Measurements from ENCODE around the gene TTLL11.

Gene TTLL11

DNA sequence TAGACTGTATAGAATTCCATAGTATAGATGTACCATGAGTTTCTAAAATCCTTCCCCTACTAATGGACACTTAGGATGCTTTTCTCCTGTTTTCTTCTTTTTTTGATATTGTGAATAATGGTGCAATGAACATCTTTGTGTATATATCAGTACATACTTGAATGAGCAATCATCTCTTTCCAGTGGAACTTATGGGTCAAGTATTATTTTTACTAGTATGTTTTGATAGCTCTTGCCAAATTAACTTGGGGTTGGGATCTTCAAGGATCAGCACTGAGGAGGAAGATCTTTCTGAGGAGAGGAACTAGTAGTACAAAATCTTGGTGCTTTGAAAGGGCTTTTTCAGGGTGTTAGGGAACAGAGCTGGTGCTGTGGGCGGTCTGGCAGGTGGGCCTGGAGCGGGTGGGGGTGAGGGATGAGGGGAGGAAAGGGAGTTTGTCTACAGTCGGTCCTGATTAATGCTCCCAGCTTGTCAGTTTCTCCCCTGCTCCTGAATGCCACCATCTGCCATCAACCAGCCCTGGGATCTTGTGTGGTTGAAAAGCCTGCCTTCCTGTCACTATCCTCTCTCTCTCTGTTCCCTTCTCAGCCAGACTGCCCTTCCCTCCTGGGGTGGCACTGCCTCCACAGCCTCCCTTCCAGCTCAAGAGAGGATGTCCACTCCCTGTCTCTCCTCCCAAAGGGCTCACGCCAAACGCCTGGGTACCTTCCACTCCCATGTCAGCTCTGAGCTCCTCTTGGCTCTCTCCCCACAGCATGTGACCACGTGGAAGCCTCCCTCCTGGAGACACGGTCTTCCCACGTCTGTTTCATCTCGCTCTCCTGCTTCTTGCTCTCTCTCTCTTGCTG is 255.8 kb downstream of the TTLL11 start:
- no peak for TF ChIP-seq TAF1 (IDR thresholded peaks at IDR 0.05; ENCODE audit: low read depth, low read length)
- no peak for TF ChIP-seq SPI1 (IDR thresholded peaks at IDR 0.05; ENCODE audit: low read depth, low read length)
- TF ChIP-seq POLR2A (IDR thresholded peaks at IDR 0.05; ENCODE audit: low read depth, low read length) = no peak
- TF ChIP-seq POLR2AphosphoS5 (IDR thresholded peaks at IDR 0.05; ENCODE audit: low read depth, low read length) = no peak
- no peak for TF ChIP-seq PAX5 (IDR thresholded peaks at IDR 0.05; ENCODE audit: insufficient read depth, low read length, severe bottlenecking)
- TF ChIP-seq POU2F2 (IDR thresholded peaks at IDR 0.05; ENCODE audit: low read depth, low read length) = no peak
- DNase-seq (ENCODE audit: insufficient read length, low spot score) (no peak), FAIRE-seq (no peak)

DNA sequence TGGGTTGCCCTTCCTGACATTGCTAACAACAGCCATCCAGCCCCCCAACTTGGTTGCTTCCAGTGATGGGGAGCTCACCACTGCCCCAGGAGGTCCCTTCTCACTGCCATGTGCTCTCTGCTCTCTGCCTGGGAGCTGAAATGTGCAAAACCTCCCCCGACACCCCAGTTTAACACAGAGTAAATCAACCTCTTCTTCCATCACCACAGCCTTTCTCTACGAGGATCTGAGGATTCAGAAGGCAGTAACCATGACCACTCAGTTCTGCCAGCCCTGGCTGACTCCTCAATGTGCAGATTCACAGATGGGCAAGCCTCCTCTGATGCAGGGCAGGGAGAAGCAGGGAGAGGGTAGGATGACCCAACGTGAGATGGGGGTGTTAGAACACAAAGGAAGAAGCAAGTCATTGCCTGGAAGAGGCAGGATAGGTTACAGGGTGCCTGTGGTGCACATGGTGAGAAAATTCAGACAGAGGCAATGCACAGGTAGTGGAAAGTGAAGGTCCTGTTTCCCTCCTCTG is 256.7 kb downstream of the TTLL11 start:
- no peak for FAIRE-seq
- DNase-seq (ENCODE audit: insufficient read length, low spot score) = no peak
- TF ChIP-seq POLR2AphosphoS5 (IDR thresholded peaks at IDR 0.05; ENCODE audit: low read depth, low read length) = no peak
- TF ChIP-seq PAX5 (IDR thresholded peaks at IDR 0.05; ENCODE audit: insufficient read depth, low read length, severe bottlenecking) = no peak
- TF ChIP-seq POU2F2 (IDR thresholded peaks at IDR 0.05; ENCODE audit: low read depth, low read length) = no peak
- TF ChIP-seq SPI1 (IDR thresholded peaks at IDR 0.05; ENCODE audit: low read depth, low read length) = no peak
- TF ChIP-seq POLR2A (IDR thresholded peaks at IDR 0.05; ENCODE audit: low read depth, low read length) = no peak
- no peak for TF ChIP-seq TAF1 (IDR thresholded peaks at IDR 0.05; ENCODE audit: low read depth, low read length)

DNA sequence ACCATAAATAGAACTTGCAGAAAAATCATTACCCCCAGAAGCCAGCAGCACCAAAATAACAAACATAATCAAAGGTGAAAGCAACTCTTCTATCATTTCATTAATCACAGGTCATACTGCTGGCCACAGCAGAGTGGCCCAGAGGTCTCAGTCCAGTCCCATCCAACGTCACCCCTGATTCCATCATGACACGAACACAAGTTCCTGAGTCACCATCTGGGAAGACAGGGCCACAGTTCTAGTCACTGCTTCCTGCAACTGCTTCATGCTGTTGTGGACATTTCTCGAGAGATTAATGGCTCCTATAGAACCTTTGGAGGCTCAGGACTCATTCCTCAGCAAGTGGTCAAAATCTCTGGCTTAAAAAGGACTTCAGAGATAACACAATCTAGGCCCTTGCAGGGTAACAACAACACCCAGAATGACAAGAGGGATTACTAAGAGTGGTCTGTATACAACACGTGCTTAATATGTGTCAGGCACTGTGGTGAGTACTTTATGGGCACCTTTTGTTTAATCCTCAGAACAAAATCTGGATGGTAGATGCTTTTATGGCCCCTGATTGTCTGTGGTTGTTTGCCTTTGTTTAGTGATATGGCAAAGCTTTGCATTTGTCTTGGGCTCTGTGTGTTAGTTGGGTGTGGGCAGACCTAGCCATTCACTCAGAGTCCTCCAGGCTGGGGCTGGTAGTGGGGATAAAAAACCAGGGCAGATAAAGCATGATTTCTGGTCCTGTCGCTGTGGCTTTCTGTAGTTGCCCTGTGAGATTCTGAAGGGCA is 257.3 kb downstream of the TTLL11 start:
- DNase-seq (ENCODE audit: insufficient read length, low spot score) = no peak
- FAIRE-seq = no peak
- no peak for TF ChIP-seq POLR2AphosphoS5 (IDR thresholded peaks at IDR 0.05; ENCODE audit: low read depth, low read length)
- TF ChIP-seq POLR2A (IDR thresholded peaks at IDR 0.05; ENCODE audit: low read depth, low read length) = no peak
- no peak for TF ChIP-seq SPI1 (IDR thresholded peaks at IDR 0.05; ENCODE audit: low read depth, low read length)
- no peak for TF ChIP-seq PAX5 (IDR thresholded peaks at IDR 0.05; ENCODE audit: insufficient read depth, low read length, severe bottlenecking)
- no peak for TF ChIP-seq TAF1 (IDR thresholded peaks at IDR 0.05; ENCODE audit: low read depth, low read length)
- no peak for TF ChIP-seq POU2F2 (IDR thresholded peaks at IDR 0.05; ENCODE audit: low read depth, low read length)

DNA sequence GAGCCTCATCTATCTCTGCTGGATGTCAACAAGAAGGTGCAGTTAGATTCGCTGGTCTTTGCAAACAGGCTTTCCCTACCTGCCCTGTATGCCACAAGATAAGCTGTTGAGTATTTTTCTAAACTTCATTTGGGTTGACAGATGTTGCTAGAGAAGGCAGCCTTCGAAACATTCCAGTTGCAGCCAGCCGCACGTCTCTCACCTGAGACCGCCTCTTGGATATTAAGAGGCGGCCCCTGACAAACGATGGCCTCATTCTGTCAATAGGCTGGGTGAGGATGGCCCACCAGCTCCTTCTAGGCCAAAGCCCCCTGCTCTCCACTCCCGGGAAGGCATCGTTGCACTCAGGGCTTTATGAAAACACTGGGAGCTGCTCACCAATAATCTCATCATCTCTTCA is 260.0 kb downstream of the TTLL11 start:
- no peak for TF ChIP-seq POLR2A (IDR thresholded peaks at IDR 0.05; ENCODE audit: low read depth, low read length)
- TF ChIP-seq TAF1 (IDR thresholded peaks at IDR 0.05; ENCODE audit: low read depth, low read length) = no peak
- no peak for TF ChIP-seq SPI1 (IDR thresholded peaks at IDR 0.05; ENCODE audit: low read depth, low read length)
- no peak for TF ChIP-seq POU2F2 (IDR thresholded peaks at IDR 0.05; ENCODE audit: low read depth, low read length)
- no peak for TF ChIP-seq POLR2AphosphoS5 (IDR thresholded peaks at IDR 0.05; ENCODE audit: low read depth, low read length)
- TF ChIP-seq PAX5 (IDR thresholded peaks at IDR 0.05; ENCODE audit: insufficient read depth, low read length, severe bottlenecking) = no peak
- DNase-seq (ENCODE audit: insufficient read length, low spot score) (no peak), FAIRE-seq (no peak)

DNA sequence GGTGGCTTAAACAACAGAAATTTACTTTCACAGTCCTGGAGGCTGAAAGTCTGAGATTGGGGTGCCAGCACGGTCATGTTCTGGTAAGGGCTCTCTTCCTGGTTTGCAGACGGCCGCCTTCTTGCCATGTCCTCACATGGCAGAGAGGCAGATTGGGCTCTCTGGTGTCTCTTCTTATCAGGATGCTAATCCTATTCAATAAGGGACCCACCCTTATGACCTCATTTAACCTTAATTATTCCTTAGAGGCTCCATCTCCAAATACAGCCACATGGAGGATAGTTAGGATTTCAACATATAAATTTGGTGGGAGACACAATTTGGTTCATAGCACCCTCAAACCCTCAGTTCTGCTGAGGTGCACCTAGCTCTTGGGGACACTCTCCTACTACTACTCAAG is 261.2 kb downstream of the TTLL11 start:
- DNase-seq (ENCODE audit: insufficient read length, low spot score) (no peak), FAIRE-seq (no peak)
- TF ChIP-seq POLR2A (IDR thresholded peaks at IDR 0.05; ENCODE audit: low read depth, low read length) = no peak
- no peak for TF ChIP-seq TAF1 (IDR thresholded peaks at IDR 0.05; ENCODE audit: low read depth, low read length)
- TF ChIP-seq PAX5 (IDR thresholded peaks at IDR 0.05; ENCODE audit: insufficient read depth, low read length, severe bottlenecking) = no peak
- TF ChIP-seq POLR2AphosphoS5 (IDR thresholded peaks at IDR 0.05; ENCODE audit: low read depth, low read length) = no peak
- no peak for TF ChIP-seq POU2F2 (IDR thresholded peaks at IDR 0.05; ENCODE audit: low read depth, low read length)
- TF ChIP-seq SPI1 (IDR thresholded peaks at IDR 0.05; ENCODE audit: low read depth, low read length) = no peak

DNA sequence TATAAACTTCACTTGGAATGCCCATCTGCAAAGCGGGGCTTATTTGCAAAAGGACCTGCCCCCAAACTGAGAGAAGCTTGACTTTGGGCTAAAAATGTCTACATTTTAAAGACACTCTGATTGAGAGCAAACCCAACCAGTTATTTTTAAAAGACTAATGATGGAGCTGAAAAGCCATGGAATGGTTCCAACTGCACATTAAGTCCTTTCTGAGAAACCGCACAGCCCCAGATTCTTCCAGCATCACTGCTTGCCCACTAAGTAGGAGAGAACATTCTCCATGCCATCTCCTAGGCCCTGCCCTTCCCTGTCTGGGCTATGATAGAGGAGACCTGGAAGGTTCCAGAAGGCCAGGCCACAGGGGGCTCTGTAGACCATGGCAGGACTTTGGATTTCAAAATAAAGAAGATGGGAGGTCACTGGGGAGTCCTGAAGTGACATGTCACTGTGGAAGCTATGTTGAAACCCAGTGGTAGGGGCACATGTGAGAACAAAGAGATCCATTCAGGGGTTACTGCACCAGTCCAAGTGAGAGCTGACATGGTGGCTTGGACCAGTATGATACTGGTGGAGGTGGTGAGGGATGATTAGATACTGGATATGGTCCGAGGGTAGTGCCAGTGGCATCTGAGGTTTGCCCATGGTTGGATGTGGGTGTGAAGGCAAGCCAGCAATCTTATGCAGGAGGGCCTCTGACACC is 262.5 kb downstream of the TTLL11 start:
- no peak for DNase-seq (ENCODE audit: insufficient read length, low spot score)
- FAIRE-seq = no peak
- no peak for TF ChIP-seq POLR2A (IDR thresholded peaks at IDR 0.05; ENCODE audit: low read depth, low read length)
- no peak for TF ChIP-seq SPI1 (IDR thresholded peaks at IDR 0.05; ENCODE audit: low read depth, low read length)
- no peak for TF ChIP-seq POLR2AphosphoS5 (IDR thresholded peaks at IDR 0.05; ENCODE audit: low read depth, low read length)
- TF ChIP-seq PAX5 (IDR thresholded peaks at IDR 0.05; ENCODE audit: insufficient read depth, low read length, severe bottlenecking) = no peak

DNA sequence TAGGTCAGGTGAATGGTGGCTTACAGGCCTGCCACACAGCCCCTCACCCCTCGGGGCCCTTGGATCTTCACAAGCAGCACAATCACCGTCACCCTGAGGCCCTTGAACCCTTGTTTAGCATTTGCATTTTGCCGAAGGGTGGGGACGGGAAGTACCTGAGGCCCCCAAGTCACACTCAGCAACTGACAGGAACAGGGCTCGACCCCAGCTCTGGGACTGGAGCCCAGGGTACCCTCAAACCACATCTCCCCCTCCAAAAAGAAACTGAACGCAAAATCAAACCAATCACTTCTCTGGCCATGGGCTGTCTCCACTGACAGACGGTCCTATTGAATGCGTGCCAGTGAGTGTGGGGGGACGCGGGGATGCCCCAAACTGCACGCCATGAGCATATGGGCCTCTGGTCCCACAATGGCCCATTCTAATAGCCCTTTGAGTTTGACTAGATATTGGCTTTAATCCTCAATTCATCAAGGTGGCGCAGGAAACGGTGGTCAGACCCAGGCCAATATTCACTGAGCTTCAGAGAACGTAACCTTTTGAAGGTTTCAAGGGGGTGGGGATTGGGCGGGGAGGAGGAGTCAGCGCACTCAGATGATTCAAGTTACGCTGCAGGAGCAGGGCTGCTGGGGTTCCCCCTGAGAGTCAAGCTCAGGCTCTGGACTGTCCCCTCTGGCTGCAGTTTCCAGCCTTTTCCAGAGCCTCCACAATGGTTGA is 265.7 kb downstream of the TTLL11 start:
- FAIRE-seq = no peak
- TF ChIP-seq POLR2A (IDR thresholded peaks at IDR 0.05; ENCODE audit: low read depth, low read length) (no peak), PAX5 (IDR thresholded peaks at IDR 0.05; ENCODE audit: insufficient read depth, low read length, severe bottlenecking) (no peak), POLR2AphosphoS5 (IDR thresholded peaks at IDR 0.05; ENCODE audit: low read depth, low read length) (no peak), POU2F2 (IDR thresholded peaks at IDR 0.05; ENCODE audit: low read depth, low read length) (no peak), TAF1 (IDR thresholded peaks at IDR 0.05; ENCODE audit: low read depth, low read length) (no peak), SPI1 (IDR thresholded peaks at IDR 0.05; ENCODE audit: low read depth, low read length) (no peak)
- no peak for DNase-seq (ENCODE audit: insufficient read length, low spot score)

DNA sequence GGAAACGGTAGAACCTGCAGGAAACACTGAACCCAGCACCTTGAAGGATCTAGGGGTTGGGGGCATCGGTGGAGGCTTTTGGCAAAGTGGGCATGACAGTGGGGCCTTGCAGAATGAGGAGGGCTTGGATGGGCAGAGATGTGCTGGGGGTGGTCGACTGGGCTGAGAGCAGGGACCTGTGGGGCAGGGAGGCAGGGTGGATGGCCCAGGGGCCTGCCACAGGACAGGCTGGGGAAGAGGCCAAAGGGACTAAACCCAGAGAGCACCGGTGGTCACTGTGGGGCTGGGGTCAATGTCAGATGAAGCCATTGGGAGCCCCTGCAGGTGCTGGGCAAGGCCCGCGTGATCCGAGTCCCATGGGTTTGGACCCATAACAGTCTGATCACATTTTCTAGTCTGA is 266.4 kb downstream of the TTLL11 start:
- DNase-seq (ENCODE audit: insufficient read length, low spot score) (no peak), FAIRE-seq (no peak)
- TF ChIP-seq POU2F2 (IDR thresholded peaks at IDR 0.05; ENCODE audit: low read depth, low read length) = no peak
- TF ChIP-seq TAF1 (IDR thresholded peaks at IDR 0.05; ENCODE audit: low read depth, low read length) = no peak
- no peak for TF ChIP-seq POLR2AphosphoS5 (IDR thresholded peaks at IDR 0.05; ENCODE audit: low read depth, low read length)
- no peak for TF ChIP-seq PAX5 (IDR thresholded peaks at IDR 0.05; ENCODE audit: insufficient read depth, low read length, severe bottlenecking)
- TF ChIP-seq POLR2A (IDR thresholded peaks at IDR 0.05; ENCODE audit: low read depth, low read length) = no peak
- no peak for TF ChIP-seq SPI1 (IDR thresholded peaks at IDR 0.05; ENCODE audit: low read depth, low read length)

Measured in GM12891 (cell line).